ENCODE results near the gene MAML2. TPM values are rescaled to one million over a fixed set of nuclear protein-coding genes. Genes with fewer than 3 reads are reported as not detected.

MAML2 gene
- total and polyA plus RNA-seq, 2 of the 8 experiments (the other 6 are each of a cell fraction or from before 2014, with no cell fraction given) = 3.8 to 6.6 TPM

DNA sequence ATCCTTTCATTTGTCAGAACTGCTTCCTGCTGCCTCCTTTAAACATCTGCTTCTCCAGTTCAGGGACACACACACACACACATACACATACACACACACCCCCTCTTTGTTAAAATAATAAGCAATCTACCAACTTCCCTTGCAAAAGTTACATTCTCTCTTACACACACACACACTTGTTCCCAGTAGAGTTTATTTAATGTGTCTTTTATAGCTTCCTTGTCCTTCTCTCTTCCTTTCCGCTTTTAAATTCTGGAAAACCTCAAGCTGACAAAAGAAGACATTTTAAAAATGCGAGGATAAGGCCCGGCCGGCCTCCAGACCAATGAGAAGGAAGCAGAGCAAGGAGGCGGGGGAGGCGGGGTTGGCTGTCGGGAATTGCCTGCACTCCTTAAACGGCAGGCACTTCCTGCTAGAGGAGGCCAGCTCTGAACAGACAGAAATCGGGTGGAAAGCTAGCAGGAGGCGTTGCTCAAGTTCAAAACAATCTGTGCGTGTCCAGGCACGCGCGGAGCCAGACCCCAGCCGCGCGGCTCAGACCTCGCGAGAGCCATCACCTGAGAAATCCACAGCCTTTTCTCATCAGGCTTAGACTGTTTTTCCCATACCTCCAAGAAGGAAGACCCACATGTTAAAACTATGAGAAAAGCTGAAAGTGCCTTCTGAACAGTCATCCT, 99.9 kb downstream of the MAML2 start:
- Histone ChIP-seq H3K23ac (ENCODE audit: insufficient read length) (no peak overlapping the region), H3K4me2 (ENCODE audit: insufficient read depth in 1 of 2, low read depth in 2 of 2, low read length in 2 of 2) (peak overlapping the region; percentile 49 to 75), H2BK20ac (ENCODE audit: low read length) (peak overlapping the region; percentile 57), H3K4me3 (ENCODE audit: extremely low read depth in 1 of 4, insufficient read depth in 2 of 4, low read depth in 3 of 4, low read length in 4 of 4) (peak overlapping the region; percentile 35 to 58 (median 49)), H2AFZ (ENCODE audit: low read length) (peak overlapping the region; percentile 97), H3K18ac (ENCODE audit: extremely low read depth, low read length) (peak overlapping the region; percentile 4; the same call in 1 of the 2 replicates), H3K4me1 (replicated peaks in 1 of 4; ENCODE audit: control insufficient read depth in 3 of 4, insufficient read depth in 4 of 4, low read length in 3 of 4) (peaks cover 0 to 8% (median 6%) of the 10 kb centered on the region in 4 experiments; a peak in 5 of 7 replicates), H3K9ac (replicated peaks in 1 of 4; ENCODE audit: extremely low read depth in 1 of 4, low read depth in 3 of 4, low read length in 3 of 4) (peak overlapping the region; percentile 22 to 77 (median 52)), H4K5ac (ENCODE audit: insufficient read length, low read depth, low read length) (peak overlapping the region; percentile 58), H3K23me2 (ENCODE audit: low read depth, low read length) (no peaks in the 10 kb centered on the region), H4K8ac (ENCODE audit: extremely low read depth, insufficient read depth, low read length) (peak overlapping the region; percentile 87), H3K79me1 (ENCODE audit: low read depth, low read length) (no peaks in the 10 kb centered on the region), H4K91ac (replicated peaks; ENCODE audit: insufficient read length, low read length) (peak overlapping the region; percentile 45), H3K79me2 (ENCODE audit: control insufficient read depth in 1 of 2, insufficient read depth in 2 of 2, low read length in 2 of 2) (no peaks in the 10 kb centered on the region), H3K56ac (replicated peaks; ENCODE audit: insufficient read length, low read depth, low read length) (peak overlapping the region; percentile 43), H3K9me3 (ENCODE audit: insufficient read depth in 2 of 2, low read depth in 1 of 2, low read length in 1 of 2) (no peaks in the 10 kb centered on the region), H3K27ac (ENCODE audit: low read depth, low read length) (peak overlapping the region; percentile 92), H3K27me3 (replicated peaks in 1 of 4; ENCODE audit: control insufficient read depth in 3 of 4, extremely low read depth in 1 of 4, insufficient read depth in 3 of 4, low read length in 3 of 4) (no peaks in the 10 kb centered on the region), H2BK12ac (ENCODE audit: low read depth, low read length) (no peak overlapping the region; the same call in 1 of the 2 replicates), H2BK120ac (replicated peaks; ENCODE audit: low read depth, low read length) (no peak overlapping the region), H3K36me3 (ENCODE audit: control insufficient read depth in 2 of 4, insufficient read depth in 4 of 4, low read length in 3 of 4) (no peaks in the 10 kb centered on the region), H3K4ac (replicated peaks; ENCODE audit: insufficient read length, low read depth, low read length) (no peak overlapping the region), H2BK15ac (ENCODE audit: low read length) (no peak overlapping the region), H2AK5ac (ENCODE audit: low read depth, low read length) (no peak overlapping the region), H2BK5ac (ENCODE audit: low read depth, low read length) (peak overlapping the region; percentile 38), H3K14ac (ENCODE audit: insufficient read length) (no peak overlapping the region), H4K20me1 (replicated peaks in 1 of 2; ENCODE audit: control insufficient read depth in 1 of 2, insufficient read depth in 2 of 2, low read length in 2 of 2) (no peaks in the 10 kb centered on the region)
- 7% methylated on average over 19 of the region's 19 CpGs; no CpG with 5 or more reads in 1 of the 2 experiments for WGBS, 2 experiments (ENCODE audit: extremely low coverage in 1 of 2, insufficient coverage in 1 of 2, insufficient read length in 1 of 2, insufficient replicate concordance in 2 of 2, low coverage in 1 of 2, low lambda C conversion rate in 2 of 2, missing lambda C conversion rate in 1 of 2)
- CTCF ChIA-PET (ENCODE audit: partially characterized antibody) = interaction anchor here (0.7 to 2.3 kb wide), 9 partner anchors 12 to 197 kb away, joined by 3 to 9 read pairs (median 3); no protein-coding TSS in a partner anchor
- peak; percentile 82 to 83 for DNase-seq (ENCODE audit: low read depth in 1 of 2, low spot score in 2 of 2)
- peak; percentile 50 for FAIRE-seq
- POLR2A ChIA-PET (ENCODE audit: partially characterized antibody) = interaction anchor here (0.7 to 3.6 kb wide), 14 partner anchors 11 to 188 kb away, joined by 3 to 20 read pairs (median 3); partner anchors contain the start of gene MAML2
- TF ChIP-seq CTBP2 (IDR thresholded peaks at IDR 0.05; ENCODE audit: borderline replicate concordance, insufficient read depth, insufficient read length, low read length) (no peak), CBX5 (IDR thresholded peaks at IDR 0.05; ENCODE audit: low read depth, low read length) (no peak), SIN3A (conservative IDR thresholded peaks at IDR 0.05 in 1 of 2, IDR thresholded peaks at IDR 0.05 in 1 of 2; ENCODE audit: low read depth in 1 of 2, low read length in 2 of 2) (0 out of 4 replicates have a peak, but pooled peaks of 1 of the 2 experiments have one; percentile 50), TBP (IDR thresholded peaks at IDR 0.05; ENCODE audit: low read depth, low read length) (peak; percentile 70; the same call in 1 of the 2 replicates), RXRA (IDR thresholded peaks at IDR 0.05; ENCODE audit: insufficient read depth, low read depth, low read length) (no peak), CHD2 (IDR thresholded peaks at IDR 0.05; ENCODE audit: low read length) (peak; percentile 80), PHF8 (conservative IDR thresholded peaks at IDR 0.05; ENCODE audit: low read depth, low read length) (peak; percentile 60), ASH2L (IDR thresholded peaks at IDR 0.05; ENCODE audit: low read length) (peak; percentile 82), HDAC2 (IDR thresholded peaks at IDR 0.05; ENCODE audit: borderline replicate concordance in 1 of 2, low read depth in 2 of 2, low read length in 2 of 2) (peak in 1 of 2 experiments; percentile 51; a peak in 1 of 4 replicates)
- TF ChIP-seq, protein P1, sequence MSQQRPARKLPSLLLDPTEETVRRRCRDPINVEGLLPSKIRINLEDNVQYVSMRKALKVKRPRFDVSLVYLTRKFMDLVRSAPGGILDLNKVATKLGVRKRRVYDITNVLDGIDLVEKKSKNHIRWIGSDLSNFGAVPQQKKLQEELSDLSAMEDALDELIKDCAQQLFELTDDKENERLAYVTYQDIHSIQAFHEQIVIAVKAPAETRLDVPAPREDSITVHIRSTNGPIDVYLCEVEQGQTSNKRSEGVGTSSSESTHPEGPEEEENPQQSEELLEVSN (IDR thresholded peaks at IDR 0.05) = peak; percentile 44; the same call in 1 of the 2 replicates
